GM21576 (cell line): Measurements from ENCODE around the gene PRPF6.
"Not testable (repeated sequence)": the region's sequence is repeated elsewhere in the genome, so short reads cannot be mapped to it uniquely, and the experiment has no call there.

ENCODE experiments used
- ATAC-seq: cut with Tn5 transposase; IDR thresholded peaks from one replicate; pipeline ENCODE4 v1.9.1; 2021; ENCODE audit warnings: mild to moderate bottlenecking, moderate library complexity; ENCODE audit not compliant: unreplicated experiment

The PRPF6 gene

GRCh38 chr20:63972312-63973159 lies 8.4 kb upstream of the PRPF6 start:
- no peak for ATAC-seq

DNA sequence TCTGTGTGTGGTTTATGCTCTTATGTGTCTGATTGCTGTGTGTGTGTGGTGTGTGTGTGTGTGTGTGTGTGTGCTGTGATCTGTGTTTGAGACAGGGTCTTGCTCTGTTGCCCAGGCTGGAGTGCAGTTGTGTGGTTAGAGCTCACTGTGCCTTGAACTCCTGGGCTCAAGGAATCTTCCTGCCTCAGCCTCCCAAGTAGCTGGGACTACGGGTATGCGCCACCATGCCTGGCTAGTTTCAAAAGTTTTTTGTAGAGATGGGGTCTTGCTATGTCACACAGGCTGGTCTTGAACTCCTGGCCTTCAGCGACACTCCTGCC lies 7.8 kb upstream of the PRPF6 start:
- no peak for ATAC-seq

GRCh38 chr20:63973636-63974401 lies 7.1 kb upstream of the PRPF6 start:
- ATAC-seq = no peak

- no peak for ATAC-seq
These were observed 6.3 kb upstream of the PRPF6 start for GRCh38 chr20:63974402-63975200.

GRCh38 chr20:63976511-63976910 lies 4.4 kb upstream of the PRPF6 start:
- not testable (repeated sequence) for ATAC-seq

DNA sequence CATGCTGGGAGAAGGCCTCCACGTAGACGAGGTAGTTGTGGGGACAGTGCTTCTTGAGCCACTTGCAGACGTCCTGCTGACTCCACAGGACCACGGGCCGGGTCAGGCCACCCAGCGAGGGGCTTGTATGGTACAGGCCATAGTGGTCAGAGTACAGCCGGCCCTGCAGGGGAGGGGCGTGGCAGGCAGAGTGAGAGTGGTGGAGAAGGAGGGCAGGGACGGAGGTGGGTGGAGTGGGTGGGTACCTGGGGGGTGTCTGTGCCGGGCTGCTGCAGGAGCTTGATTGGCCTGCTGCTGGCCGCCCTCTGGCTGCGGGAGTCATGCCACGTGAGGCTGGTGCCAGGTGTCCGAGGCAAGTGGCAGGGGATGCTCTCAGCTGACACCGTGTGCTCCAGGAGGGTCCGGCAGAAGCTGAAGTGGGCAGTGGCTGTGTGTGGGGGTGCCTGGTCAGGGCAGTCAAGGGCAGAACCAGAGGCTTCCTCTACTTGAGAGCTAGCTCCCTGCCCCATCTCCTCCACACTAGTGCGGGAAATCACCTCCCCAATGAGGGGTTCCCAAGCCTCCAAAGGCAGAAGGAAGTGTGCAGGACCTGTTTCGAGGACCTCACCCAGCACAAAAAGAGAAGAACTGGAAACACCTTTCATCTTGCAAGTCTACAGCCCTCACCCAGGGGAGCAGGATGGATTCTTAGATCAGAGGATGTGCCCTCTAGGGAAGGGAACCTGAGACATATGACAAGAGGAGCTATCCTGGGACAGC lies 3.8 kb upstream of the PRPF6 start:
- ATAC-seq = no peak

DNA sequence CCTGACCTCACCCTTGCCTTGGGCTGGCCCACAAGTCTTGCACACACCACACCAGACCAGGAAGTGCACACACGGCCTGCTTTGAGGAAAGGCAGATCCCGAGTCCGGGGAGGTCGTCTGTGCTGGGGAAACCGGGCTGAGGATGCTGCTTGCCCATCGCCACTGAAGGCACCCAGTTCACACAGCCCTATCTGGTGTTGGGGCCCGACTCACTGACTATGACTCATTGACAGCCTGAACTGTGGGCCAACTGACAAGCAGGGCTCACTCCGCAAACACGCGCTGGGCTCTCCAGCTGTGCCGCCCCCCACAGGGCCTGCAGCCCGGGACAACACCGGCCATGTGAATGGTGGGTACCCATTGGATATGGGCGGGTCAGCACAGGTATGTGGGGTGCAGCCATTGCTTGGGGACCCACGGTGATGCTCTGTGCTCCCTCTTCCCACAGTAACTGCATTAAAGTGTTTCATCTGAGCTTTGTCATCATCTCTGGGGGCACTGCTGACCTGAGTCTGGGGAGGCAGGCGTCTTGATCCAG lies 3.1 kb upstream of the PRPF6 start:
- no peak for ATAC-seq

DNA sequence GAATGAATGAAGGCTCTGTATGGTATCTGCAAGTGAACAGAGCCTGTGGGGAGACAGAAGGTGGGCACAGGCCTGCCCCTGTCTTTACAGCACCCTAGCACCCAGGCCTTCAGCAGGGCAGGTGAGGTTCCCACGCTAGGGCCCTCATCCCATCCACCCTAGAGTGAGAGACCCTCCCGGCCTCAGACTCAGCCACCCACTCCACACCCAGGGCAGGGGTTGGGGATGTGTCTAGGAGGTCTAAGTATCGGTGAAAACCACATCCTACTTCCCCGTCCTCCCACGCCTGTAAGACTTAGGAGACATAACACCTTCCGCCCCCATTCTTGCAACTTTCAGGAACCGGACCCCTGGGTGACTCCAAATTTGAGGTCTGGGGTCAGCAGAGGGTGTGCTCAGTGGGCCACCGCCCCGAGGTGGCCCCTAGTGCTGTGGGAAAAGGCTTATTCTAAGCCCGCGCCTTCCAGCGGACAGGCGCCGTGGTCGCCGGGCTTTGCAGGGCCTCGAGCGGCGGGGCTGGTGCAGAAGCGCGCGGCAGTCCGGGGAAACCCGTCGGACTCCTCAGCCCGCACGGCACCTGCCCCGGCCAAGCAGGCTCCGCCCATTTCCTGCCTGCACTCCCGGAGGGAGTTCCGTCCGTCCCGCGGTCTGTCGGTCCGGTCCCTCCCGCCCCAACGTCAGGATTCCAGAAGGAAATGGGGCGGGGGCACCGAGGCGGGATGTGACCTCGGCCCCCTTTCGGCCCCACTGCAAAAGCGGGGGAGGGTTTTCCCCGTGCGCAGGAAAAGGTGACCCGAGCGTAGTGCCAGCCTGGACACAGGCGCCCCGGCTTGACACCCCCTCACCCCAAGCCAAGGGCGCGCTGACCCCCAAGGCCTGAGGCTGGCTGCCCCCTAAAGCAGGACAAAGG lies 2.4 kb upstream of the PRPF6 start:
- peak; percentile 37 for ATAC-seq

GRCh38 chr20:63979229-63979556 lies 1.7 kb upstream of the PRPF6 start:
- ATAC-seq = no peak

DNA sequence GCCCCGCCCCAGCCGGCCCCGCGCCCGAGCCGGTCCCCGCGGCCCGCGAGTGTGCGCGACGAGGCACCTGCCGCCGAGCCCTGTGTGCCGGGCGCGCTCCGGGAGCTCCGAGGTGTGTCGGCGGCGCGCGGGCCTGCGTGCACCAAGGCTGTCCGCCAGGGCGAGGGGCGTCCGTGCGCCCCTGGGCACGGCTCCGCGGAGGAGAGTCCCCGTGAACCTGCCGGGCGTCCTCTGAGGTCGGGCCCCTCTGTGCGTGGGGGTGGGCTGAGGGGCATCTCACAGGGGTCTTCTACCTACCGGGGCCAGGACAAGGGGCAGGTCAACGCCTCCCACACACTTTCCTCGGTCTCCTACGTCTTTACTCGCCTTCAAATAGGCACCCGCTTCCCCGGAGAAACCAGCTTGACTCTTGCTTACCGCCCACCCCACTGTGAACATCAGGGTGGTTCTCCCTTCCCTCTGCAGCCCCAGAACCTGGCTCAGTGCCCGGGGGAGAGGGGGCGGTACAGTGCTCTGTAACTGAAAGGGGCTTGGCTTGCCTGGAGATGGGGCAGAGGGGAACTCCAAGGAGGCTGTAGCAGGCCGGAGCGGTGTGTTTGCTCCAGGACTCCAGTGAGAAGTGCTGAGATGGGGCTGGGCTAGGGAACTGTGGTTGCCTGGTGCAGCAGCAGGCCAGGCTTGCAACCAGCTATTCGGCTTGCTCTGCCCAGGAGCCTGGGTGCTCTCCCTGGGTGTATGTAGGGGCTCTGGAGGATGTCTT lies 1.2 kb upstream of the PRPF6 start, which contains the start of gene SAMD10:
SAMD10 (minus strand) TSS at position 86 of the 760 bp plus-strand sequence. CDS start 175 bp downstream, outside the sequence.
- peak; percentile 36 for ATAC-seq

GRCh38 chr20:63980317-63980805 lies 571 bp upstream of the PRPF6 start:
- ATAC-seq = peak; percentile 8

DNA sequence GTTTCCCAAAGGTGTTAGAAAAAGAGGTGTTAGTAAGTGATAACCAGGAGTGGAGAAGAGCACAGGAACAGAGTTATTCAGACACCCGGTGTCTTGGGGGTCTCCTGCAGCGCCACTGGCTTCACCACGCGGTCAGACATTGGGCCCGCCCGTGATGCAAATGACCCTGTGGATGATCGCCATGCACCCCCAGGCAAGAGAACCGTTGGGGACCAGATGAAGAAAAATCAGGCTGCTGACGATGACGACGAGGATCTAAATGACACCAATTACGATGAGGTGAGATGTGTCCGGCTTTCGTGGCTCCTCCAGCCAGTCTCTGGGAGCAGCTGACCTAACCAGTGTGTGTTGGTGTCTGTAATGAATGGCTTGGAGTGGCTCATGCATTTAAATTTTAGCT lies 2.0 kb downstream of the PRPF6 start:
- ATAC-seq = no peak

GRCh38 chr20:64000906-64001305 lies 20.0 kb downstream of the PRPF6 start:
- ATAC-seq = no peak

DNA sequence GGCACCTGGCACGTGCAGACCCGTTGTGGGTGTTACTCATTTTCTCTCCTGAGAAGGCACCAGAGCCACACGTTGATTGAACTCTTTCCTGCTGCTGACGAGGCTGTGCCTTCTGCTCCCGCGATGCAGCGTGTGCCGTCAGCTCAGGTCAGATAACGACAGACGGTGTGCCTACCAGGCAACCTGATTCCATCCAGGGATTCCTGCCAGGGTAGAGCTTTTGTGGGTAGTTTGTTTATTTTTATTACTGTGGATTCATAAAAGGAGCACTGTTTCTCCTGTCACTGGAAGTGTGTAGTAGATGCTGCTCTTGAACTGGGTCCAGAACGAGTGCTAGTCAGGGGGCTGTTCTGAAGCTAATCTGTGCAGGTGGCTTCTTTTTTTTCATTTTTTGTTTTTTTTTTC lies 20.7 kb downstream of the PRPF6 start:
- no peak for ATAC-seq

GRCh38 chr20:64003960-64004725 lies 23.2 kb downstream of the PRPF6 start:
- no peak for ATAC-seq

DNA sequence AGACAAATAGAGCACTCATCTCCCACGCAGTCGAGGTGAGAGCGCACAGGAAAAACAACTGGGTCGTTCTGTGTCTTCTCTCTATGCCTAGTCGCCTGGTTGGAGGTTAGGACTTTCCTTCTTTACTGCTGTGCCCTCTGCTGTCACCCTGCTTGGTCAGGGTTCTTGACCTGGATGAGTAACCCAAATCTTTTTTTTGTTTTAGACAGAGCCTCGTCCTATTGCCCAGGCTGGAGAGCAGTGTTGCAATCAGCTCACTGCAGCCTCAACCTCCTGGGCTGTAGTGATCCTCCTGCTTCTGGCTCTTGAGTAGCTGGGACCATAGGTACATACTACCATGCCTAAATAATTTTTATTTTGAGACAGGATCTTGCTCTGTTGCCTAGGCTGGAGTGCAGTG lies 24.5 kb downstream of the PRPF6 start:
- ATAC-seq = no peak

GRCh38 chr20:64006490-64006889 lies 25.6 kb downstream of the PRPF6 start:
- ATAC-seq = no peak

GRCh38 chr20:64006902-64007301 lies 26.0 kb downstream of the PRPF6 start:
- no peak for ATAC-seq
